ENCODE results near the gene VPREB1.

DNA sequence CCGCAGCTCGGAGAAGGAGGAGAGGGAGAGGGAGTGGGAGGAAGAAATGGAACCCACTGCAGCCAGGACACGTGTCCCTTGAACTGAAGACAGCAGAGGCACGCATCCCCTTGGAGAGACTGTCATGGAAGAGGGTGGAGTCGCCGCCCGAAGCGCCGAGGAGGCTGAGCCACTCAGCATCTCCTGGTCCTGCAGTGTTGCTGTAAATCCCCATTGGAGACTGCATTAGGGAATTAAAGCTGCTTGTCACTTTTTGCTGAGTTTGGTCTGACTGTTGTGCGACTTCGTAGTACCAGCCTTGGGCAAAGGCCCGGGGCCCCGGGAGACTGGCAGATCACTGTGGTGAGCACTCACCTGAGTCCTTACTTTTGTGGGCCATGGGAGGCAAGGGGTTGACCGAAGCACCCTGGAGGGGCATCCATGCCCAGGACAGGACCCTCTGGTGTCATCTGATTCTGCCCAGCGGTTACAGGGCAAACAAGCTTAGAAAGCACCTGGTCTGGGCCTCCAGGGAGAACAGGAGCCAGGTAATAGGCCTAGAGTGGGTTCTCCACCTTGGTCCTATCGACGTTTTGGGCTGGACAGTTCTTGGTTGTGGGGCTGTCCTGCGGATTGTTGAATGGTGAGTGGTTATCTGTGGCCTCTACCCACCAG lies 797 bp downstream of the VPREB1 start:
- TF ChIP-seq CTCF (IDR thresholded peaks at IDR 0.05) (no peak), EP300 (IDR thresholded peaks at IDR 0.05) (no peak)
